Trophoblast cell (in vitro differentiated cells and primary cell): Measurements from ENCODE around the gene WIF1.

Experiments
- DNase-seq, 2 donors: peaks; one replicate each; pipeline ENCODE4 v3.0.0-alpha.2; 2016
- H2AFZ ChIP-seq: 2 replicates; pipeline ENCODE4 v1.6.1; 2013; ENCODE audit warnings: low read length, moderate library complexity, mild to moderate bottlenecking; ENCODE audit not compliant: insufficient read depth, poor library complexity
- H2AK5ac ChIP-seq: 2 replicates; pipeline ENCODE4 v1.6.1; 2013; ENCODE audit warnings: mild to moderate bottlenecking, low read length
- H2BK120ac ChIP-seq: 2 replicates; pipeline ENCODE4 v1.6.1; 2013; ENCODE audit warnings: low read length, mild to moderate bottlenecking, moderate library complexity; ENCODE audit not compliant: insufficient read depth, poor library complexity
- H2BK12ac ChIP-seq: 2 replicates; pipeline ENCODE4 v1.6.1; 2013; ENCODE audit warnings: mild to moderate bottlenecking, low read length, moderate library complexity
- H2BK5ac ChIP-seq: 2 replicates; pipeline ENCODE4 v1.6.1; 2013; ENCODE audit warnings: low read length, low read depth, moderate library complexity, mild to moderate bottlenecking; ENCODE audit not compliant: poor library complexity
- H3K14ac ChIP-seq: 2 replicates; pipeline ENCODE4 v1.6.1; 2013; ENCODE audit warnings: mild to moderate bottlenecking, low read length
- H3K18ac ChIP-seq: 2 replicates; pipeline ENCODE4 v1.6.1; 2013; ENCODE audit warnings: mild to moderate bottlenecking, low read length
- H3K23ac ChIP-seq: 2 replicates; pipeline ENCODE4 v1.6.1; 2013; ENCODE audit warnings: low read length
- H3K27ac ChIP-seq: 2 replicates; pipeline ENCODE4 v1.5.1; 2013; ENCODE audit warnings: low read depth, mild to moderate bottlenecking, inconsistent platforms, low read length, moderate library complexity
- H3K27me3 ChIP-seq: 2 replicates; pipeline ENCODE4 v1.6.1; 2013; ENCODE audit warnings: inconsistent platforms, mild to moderate bottlenecking, low read length, moderate library complexity; ENCODE audit not compliant: insufficient read depth
- H3K36me3 ChIP-seq, 2 experiments: 1 replicate in 1 of 2; 2 replicates in 1 of 2; pipeline ENCODE4 v1.6.1; 2013; ENCODE audit warnings: low read length in 2 of 2, mild to moderate bottlenecking in 2 of 2, moderate library complexity in 1 of 2; ENCODE audit not compliant: insufficient read depth in 2 of 2, control insufficient read depth in 1 of 2
- H3K4ac ChIP-seq: 2 replicates; pipeline ENCODE4 v1.6.1; 2013; ENCODE audit warnings: low read depth, mild to moderate bottlenecking, low read length, moderate library complexity
- H3K4me1 ChIP-seq, 2 experiments: 1 replicate in 1 of 2; 2 replicates in 1 of 2; pipeline ENCODE4 v1.6.1; 2013; ENCODE audit warnings: low read length in 2 of 2, mild to moderate bottlenecking in 2 of 2, moderate library complexity in 1 of 2; ENCODE audit not compliant: insufficient read depth in 2 of 2, control insufficient read depth in 1 of 2
- H3K4me2 ChIP-seq: 2 replicates; pipeline ENCODE4 v1.6.1; 2013; ENCODE audit warnings: inconsistent platforms, mild to moderate bottlenecking, low read length, moderate library complexity
- H3K4me3 ChIP-seq: 2 replicates; pipeline ENCODE4 v1.5.1; 2013; ENCODE audit warnings: mild to moderate bottlenecking, low read depth, low read length, inconsistent platforms
- H3K79me1 ChIP-seq: one replicate; pipeline ENCODE4 v1.6.1; 2013; ENCODE audit warnings: low read length
- H3K79me2 ChIP-seq: 2 replicates; pipeline ENCODE4 v1.6.1; 2013; ENCODE audit warnings: low read length, mild to moderate bottlenecking; ENCODE audit not compliant: control insufficient read depth, insufficient read depth, poor library complexity
- H3K9ac ChIP-seq: 2 replicates; pipeline ENCODE4 v1.6.1; 2013; ENCODE audit warnings: mild to moderate bottlenecking, low read length
- H3K9me3 ChIP-seq: 2 replicates; pipeline ENCODE4 v1.6.1; 2013; ENCODE audit warnings: low read depth, mild to moderate bottlenecking, control low read depth, inconsistent platforms, low read length; ENCODE audit not compliant: insufficient read depth
- H4K12ac ChIP-seq: 2 replicates; pipeline ENCODE4 v1.6.1; 2013; ENCODE audit warnings: low read depth, mild to moderate bottlenecking, low read length, moderate library complexity
- H4K8ac ChIP-seq: 2 replicates; pipeline ENCODE4 v1.6.1; 2013; ENCODE audit warnings: low read depth, mild to moderate bottlenecking, low read length, moderate library complexity
- H4K91ac ChIP-seq: one replicate; pipeline ENCODE4 v1.6.1; 2013; ENCODE audit warnings: low read depth, mild to moderate bottlenecking, low read length, moderate library complexity
- WGBS: extraction: QIAGEN DNeasy Blood & Tissue Kit; methylation state at CpG from one replicate; pipeline ENCODE4 v1.1.7; 2013; ENCODE audit warnings: missing lambda C conversion rate; ENCODE audit not compliant: insufficient read length, insufficient coverage; ENCODE audit errors: extremely low coverage; 5-methylcytosine and 5-hydroxymethylcytosine counted together

WIF1 gene

DNA sequence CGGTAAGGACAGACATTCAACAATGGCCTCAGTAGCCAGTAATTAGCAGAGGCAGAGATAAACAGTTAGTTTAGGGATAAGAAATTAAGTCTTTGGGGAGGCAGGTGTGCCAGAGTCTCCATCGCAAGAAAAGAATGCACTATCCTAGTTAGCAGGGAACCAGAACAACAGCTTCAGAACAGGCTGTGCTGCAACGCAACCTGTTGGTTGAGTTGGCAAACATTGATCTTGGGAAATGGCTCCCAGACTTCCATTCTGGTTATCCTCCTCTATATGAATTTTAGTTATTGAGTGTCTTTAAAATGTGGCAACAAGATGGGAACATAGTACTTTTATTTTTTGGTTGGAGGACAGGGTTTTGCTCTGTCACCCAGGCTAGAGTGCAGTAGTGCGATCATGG, 36.0 kb upstream of the WIF1 start:
- H3K4me3 ChIP-seq, result no peak overlapping the region
- H4K91ac ChIP-seq, result no peak overlapping the region
- H3K9ac ChIP-seq, result no peak overlapping the region
- no peaks in the 10 kb centered on the region for H3K79me2 ChIP-seq
- no peak overlapping the region for H4K12ac ChIP-seq
- no peak overlapping the region for H3K4me2 ChIP-seq
- no peak overlapping the region for H3K14ac ChIP-seq
- H3K4me1 ChIP-seq, result no peaks in the 10 kb centered on the region
- no peak overlapping the region for H2BK5ac ChIP-seq
- H2AFZ ChIP-seq, result no peak overlapping the region
- no peaks in the 10 kb centered on the region for H3K79me1 ChIP-seq
- no peaks in the 10 kb centered on the region for H3K36me3 ChIP-seq
- no peak overlapping the region for H2BK12ac ChIP-seq
- H4K8ac ChIP-seq, result no peak overlapping the region
- no peak overlapping the region for H2BK120ac ChIP-seq
- WGBS, result no CpG with 5 or more reads among the region's 4 CpGs
- H3K27me3 ChIP-seq, result no peaks in the 10 kb centered on the region
- no peaks in the 10 kb centered on the region for H3K9me3 ChIP-seq
- no peak overlapping the region for H2AK5ac ChIP-seq
- DNase-seq, result peak in 1 of 2 donors; percentile 21
- H3K4ac ChIP-seq, result no peak overlapping the region
- H3K23ac ChIP-seq, result no peak overlapping the region
- no peak overlapping the region for H3K18ac ChIP-seq
- H3K27ac ChIP-seq, result no peak overlapping the region

- no peaks in the 10 kb centered on the region for H3K27me3 ChIP-seq
- no peak overlapping the region for H3K9ac ChIP-seq
- no peak overlapping the region for H4K91ac ChIP-seq
- H2AK5ac ChIP-seq, result no peak overlapping the region
- no peak overlapping the region for H2BK5ac ChIP-seq
- H3K14ac ChIP-seq, result no peak overlapping the region
- no peaks in the 10 kb centered on the region for H3K36me3 ChIP-seq
- no peak overlapping the region for H4K8ac ChIP-seq
- H2AFZ ChIP-seq, result no peak overlapping the region
- WGBS, result no CpG with 5 or more reads among the region's 2 CpGs
- no peak overlapping the region for H2BK12ac ChIP-seq
- H3K18ac ChIP-seq, result no peak overlapping the region
- no peaks in the 10 kb centered on the region for H3K9me3 ChIP-seq
- H3K4me1 ChIP-seq, result no peaks in the 10 kb centered on the region
- H3K27ac ChIP-seq, result no peak overlapping the region
- no peak overlapping the region for H3K23ac ChIP-seq
- no peaks in the 10 kb centered on the region for H3K79me1 ChIP-seq
- no peak overlapping the region for H3K4me3 ChIP-seq
- no peak overlapping the region for H4K12ac ChIP-seq
- DNase-seq, result no peak
- no peak overlapping the region for H3K4me2 ChIP-seq
- H3K79me2 ChIP-seq, result no peaks in the 10 kb centered on the region
- no peak overlapping the region for H3K4ac ChIP-seq
- no peak overlapping the region for H2BK120ac ChIP-seq
These were observed 35.3 kb upstream of the WIF1 start for GRCh38 chr12:65156366-65156841.

- H3K9ac ChIP-seq, result no peak overlapping the region
- no peak overlapping the region for H3K27ac ChIP-seq
- no peaks in the 10 kb centered on the region for H3K79me1 ChIP-seq
- no peak overlapping the region for H2AK5ac ChIP-seq
- H4K8ac ChIP-seq, result no peak overlapping the region
- no peak overlapping the region for H4K12ac ChIP-seq
- H3K36me3 ChIP-seq, result no peaks in the 10 kb centered on the region
- H3K4me1 ChIP-seq, result no peaks in the 10 kb centered on the region
- H3K4me2 ChIP-seq, result no peak overlapping the region
- no peaks in the 10 kb centered on the region for H3K79me2 ChIP-seq
- H3K4ac ChIP-seq, result no peak overlapping the region
- H2BK5ac ChIP-seq, result no peak overlapping the region
- no peaks in the 10 kb centered on the region for H3K9me3 ChIP-seq
- no peak overlapping the region for H3K18ac ChIP-seq
- no peak overlapping the region for H2AFZ ChIP-seq
- H3K14ac ChIP-seq, result no peak overlapping the region
- no peak overlapping the region for H3K23ac ChIP-seq
- H3K4me3 ChIP-seq, result no peak overlapping the region
- no CpG with 5 or more reads among the region's 3 CpGs for WGBS
- H3K27me3 ChIP-seq, result no peaks in the 10 kb centered on the region
- H2BK12ac ChIP-seq, result peak overlapping the region; percentile 74
- no peak overlapping the region for H2BK120ac ChIP-seq
- H4K91ac ChIP-seq, result no peak overlapping the region
- DNase-seq, result no peak
These were observed 34.7 kb upstream of the WIF1 start for GRCh38 chr12:65155784-65156183.

DNA sequence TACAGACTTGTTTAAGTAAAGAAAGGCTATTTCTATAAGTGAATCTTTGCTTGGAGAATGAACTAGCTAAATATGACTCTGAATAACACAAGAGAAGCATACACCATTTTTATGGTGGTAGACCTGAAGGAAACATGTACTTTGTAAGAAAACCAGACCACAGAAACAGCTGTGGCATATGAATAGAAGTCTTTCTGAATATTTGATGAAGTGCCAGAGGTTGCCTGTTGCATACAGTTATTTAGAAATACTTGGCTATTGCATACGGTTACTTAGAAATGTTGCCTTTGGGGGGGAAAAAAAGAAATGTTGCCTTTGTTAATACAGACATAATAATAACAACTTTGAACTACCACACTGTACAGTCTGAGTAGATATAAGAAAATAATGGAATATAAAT, 31.5 kb upstream of the WIF1 start:
- no peak for DNase-seq
- no peak overlapping the region for H2AFZ ChIP-seq

More for the DNA sequence above, 31.5 kb upstream of the WIF1 start:
- Histone ChIP-seq H3K18ac (no peak overlapping the region), H2BK5ac (no peak overlapping the region), H3K9me3 (no peaks in the 10 kb centered on the region), H3K14ac (no peak overlapping the region), H4K91ac (no peak overlapping the region), H2BK12ac (no peak overlapping the region), H3K4ac (no peak overlapping the region), H4K8ac (no peak overlapping the region), H2BK120ac (no peak overlapping the region), H3K36me3 (no peaks in the 10 kb centered on the region), H3K4me3 (no peak overlapping the region), H3K79me1 (no peaks in the 10 kb centered on the region), H3K23ac (no peak overlapping the region), H3K4me2 (no peak overlapping the region), H3K4me1 (no peaks in the 10 kb centered on the region), H3K27me3 (no peaks in the 10 kb centered on the region), H2AK5ac (no peak overlapping the region), H3K9ac (no peak overlapping the region), H3K27ac (no peak overlapping the region), H3K79me2 (no peaks in the 10 kb centered on the region), H4K12ac (no peak overlapping the region)
- no CpG with 5 or more reads among the region's 1 CpG for WGBS
